GM18508 (cell line): ENCODE data around the gene SLIT3.

Experiments
- ATAC-seq: cut with Tn5 transposase; IDR thresholded peaks from one replicate; pipeline ENCODE4 v1.9.1; 2021; ENCODE audit warnings: moderate number of reproducible peaks; ENCODE audit not compliant: insufficient read depth, unreplicated experiment

Gene SLIT3

GRCh38 chr5:169300468-169301385 lies at the start of gene SLIT3:
TSS of gene SLIT3 (minus strand) at chr5:169301139. CDS start at chr5:169300709, 430 bp downstream.
- no peak for ATAC-seq

- no peak for ATAC-seq
Measured at GRCh38 chr5:169350016-169350415, 49.1 kb upstream of the SLIT3 start.

DNA sequence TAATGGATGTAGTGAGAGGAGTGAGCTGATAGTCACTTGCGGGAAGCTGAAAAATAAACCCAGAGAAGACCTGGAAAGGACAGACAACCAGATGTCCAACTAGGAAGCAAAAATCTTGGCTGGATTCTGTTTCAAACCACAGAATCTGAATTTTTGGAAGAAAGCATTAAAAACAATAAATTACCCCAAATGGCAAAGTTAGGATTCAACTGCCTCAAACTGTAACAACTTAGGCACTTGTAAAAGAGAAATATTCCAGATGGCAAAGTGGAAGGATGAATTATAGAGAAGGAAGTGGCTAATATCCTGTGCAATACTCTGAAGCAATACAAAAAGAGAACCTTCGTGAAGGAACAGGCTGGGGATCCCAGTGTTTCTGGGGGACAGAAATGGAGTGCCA lies 46.8 kb upstream of the SLIT3 start:
- ATAC-seq: no peak

DNA sequence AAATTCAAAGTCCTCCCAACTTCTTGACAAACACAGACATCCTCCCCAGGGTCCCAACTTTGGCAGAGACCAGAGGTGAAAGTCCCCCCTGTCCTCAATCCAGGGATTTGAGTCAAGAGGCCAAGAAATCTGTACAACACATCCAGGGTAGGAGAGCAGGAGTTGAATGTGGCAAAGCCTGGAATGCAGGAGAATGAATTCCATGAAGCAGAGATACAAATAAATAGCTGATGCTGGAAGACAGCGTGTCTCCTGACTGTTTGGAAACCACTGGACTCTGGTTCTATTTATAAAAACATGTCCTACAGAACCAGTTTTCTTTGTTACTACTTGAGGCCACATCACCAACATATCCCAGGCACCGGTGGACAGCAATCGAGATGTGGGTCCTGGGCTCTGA lies 43.7 kb upstream of the SLIT3 start:
- no peak for ATAC-seq

DNA sequence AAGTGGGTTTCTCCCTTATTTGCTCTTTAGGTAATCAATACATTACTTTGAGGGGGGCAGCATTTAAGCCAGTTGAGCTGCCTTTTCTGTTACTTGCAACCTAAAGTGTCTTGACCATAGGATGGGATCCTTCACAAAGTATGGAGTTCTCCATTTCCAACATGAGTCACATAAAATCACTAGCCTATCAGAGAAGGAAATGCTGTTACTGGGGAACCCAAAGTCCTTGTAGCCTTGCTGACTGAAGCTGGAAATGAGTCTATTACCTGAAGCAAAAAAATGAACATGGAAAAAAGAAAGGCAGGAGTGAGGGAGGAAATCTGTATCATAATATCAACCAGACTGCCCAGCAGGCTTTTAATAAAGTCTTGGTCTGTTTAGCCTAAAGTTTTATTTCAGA lies 42.8 kb upstream of the SLIT3 start:
- no peak for ATAC-seq

DNA sequence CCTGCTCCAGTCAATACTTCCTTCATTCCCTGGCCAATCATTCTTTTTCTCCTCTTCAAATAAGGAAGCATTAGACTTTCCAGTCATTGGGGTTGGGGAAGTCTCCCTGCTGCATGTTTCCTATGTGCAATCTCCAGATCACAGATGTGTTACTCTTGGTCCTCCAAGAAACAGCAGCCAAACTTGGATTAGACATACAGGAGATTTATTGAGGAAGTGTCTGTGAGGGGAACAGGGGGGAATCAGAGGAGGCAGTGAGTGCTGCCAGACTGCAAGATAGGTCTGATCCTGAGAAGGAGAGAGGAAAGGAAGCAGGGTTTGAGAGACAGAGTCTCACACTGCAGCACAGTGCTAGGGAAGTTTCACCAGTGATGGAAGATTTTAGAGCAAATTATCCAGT lies 40.6 kb upstream of the SLIT3 start:
- no peak for ATAC-seq

DNA sequence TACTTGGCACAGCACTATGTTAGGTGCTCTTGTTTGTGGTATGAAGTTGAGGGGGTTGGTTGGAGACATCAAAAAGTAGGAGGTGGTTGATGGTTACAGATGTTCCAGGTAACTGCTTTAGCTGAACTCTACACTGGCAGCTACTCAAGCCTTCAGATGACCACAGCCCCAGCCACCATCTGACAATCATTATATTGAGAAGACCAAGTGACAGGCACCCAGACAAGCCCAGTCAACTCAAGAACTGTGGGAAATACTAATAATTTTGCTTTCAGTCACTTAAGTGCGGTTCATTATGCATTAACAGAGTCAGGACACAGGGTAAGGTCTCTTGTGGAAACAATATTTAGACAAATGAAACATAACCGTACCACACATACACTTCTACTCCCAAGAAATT lies 38.9 kb upstream of the SLIT3 start:
- ATAC-seq: peak; percentile 87

DNA sequence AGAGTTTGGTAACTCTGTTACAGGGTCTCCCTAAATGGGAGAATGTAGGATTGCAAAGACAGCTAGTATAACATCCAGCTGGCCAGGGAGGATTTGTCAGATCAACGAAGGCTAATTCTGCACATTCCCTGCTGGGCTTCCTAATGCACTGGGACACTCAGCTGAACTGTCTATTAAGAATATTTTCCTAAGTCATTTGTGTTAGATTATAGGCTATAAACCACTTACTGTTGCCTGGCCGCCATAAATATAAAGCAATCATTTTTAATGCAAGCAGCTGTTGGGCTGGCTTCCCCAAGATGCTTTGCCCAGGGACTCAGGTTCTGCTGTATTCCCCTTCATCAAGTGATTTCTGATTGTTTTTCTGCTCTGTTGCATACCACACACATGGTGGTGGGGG lies 35.3 kb upstream of the SLIT3 start:
- no peak for ATAC-seq

- no peak for ATAC-seq
Measured at GRCh38 chr5:169335806-169336205, 34.9 kb upstream of the SLIT3 start.

DNA sequence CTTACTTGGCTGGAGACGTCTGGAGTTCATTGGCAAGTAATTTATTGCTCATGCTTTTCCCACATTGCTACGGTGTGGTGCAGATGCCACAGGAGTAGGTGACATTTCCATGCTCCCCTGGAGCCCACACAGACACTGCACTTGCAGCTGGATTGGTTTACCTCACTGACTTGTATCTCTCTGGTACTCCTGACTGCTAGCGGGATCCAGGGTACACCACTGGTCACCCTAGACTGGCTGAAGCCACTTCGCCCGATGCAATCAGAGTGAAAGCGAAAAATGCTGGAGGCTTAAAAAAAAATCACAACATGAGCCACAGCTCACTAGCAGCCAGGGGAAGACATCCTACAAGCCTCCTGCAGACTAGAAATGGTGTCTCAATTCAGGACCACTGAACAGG lies 32.6 kb upstream of the SLIT3 start:
- no peak for ATAC-seq

DNA sequence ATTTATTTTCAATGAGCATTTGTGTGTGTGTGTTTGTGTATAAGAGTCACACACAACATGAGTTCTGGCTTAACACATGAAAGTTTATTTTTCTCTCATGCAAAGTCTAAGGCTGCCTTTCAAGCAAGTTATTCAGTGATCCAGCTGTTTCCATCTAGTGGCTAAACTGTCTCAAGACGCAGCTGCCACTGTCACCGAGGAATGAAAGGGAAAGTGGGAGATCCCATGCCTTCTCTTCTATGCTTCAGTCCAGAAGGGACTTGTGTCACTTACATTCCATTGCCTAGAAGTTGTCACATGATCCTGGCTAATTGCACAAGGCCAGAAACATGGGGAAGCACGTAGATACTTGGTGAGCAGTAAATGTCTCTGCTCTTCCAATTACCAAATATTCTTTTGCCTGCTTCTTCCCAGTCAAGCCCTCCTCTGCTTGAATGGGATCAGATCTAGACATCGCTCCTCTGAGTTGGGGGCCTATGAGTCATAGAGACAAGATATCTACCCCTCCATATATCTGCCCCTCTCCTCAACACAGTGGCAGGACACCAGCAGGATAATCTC lies 30.4 kb upstream of the SLIT3 start:
- no peak for ATAC-seq

- ATAC-seq: no peak
Measured at GRCh38 chr5:169328401-169328800, 27.5 kb upstream of the SLIT3 start.

DNA sequence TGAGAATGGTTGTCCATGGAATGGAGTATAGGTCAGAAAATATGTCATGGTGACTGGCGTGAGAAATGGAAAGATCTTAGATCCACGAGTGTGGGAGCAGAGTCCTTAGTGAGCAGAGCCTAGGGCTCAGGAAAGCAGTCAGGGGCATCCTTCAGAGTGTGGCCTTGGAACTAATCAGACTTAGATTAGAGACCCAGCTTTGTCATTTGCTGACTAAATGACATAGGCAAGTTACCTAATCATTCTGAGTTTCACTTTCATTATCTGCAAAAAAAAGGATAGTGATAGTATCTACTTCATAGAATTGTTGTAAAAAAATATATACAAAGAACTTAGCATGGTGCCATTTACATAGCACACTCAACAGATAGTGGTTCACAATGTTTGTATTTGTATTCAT lies 24.3 kb upstream of the SLIT3 start:
- no peak for ATAC-seq

GRCh38 chr5:169318556-169318955 lies 17.6 kb upstream of the SLIT3 start:
- no peak for ATAC-seq

DNA sequence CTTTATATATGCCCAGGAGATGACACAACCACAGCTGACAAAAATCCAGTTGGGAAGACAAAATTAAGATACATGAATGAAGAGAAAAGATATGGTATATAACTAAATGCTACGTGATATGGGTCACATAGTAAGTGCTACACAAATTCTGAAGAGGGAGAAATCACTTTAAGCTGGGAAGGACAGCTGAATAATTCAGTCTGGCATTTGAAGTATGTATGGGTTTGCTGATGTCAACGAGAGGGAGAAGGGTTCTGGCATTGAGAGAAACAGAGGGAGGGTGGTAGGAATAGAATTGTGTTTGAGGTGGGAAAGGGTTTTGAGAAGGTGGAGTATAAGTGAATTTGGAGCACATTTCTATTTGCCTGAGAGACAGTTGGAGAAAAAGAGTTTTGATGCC lies 6.7 kb upstream of the SLIT3 start:
- no peak for ATAC-seq

DNA sequence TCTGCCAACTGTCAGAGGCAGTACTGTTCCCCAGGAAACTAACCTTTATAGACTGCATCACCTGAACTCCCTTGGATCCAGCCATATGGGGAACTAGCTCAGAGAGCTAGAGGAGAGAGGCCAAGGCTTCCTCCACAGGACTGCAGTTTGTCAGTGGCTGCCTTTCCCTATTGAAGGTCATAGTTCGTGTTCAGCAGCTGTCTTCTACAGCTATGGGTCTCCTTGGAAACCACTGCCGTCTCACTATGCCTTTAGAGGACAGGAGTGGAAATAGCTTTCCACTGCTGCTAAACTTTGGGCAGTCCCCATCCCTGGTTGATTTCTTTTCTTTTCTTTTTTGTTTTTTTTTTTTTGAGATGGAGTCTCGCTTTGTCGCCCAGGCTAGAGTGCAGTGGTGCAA lies 4.4 kb upstream of the SLIT3 start:
- ATAC-seq: no peak

DNA sequence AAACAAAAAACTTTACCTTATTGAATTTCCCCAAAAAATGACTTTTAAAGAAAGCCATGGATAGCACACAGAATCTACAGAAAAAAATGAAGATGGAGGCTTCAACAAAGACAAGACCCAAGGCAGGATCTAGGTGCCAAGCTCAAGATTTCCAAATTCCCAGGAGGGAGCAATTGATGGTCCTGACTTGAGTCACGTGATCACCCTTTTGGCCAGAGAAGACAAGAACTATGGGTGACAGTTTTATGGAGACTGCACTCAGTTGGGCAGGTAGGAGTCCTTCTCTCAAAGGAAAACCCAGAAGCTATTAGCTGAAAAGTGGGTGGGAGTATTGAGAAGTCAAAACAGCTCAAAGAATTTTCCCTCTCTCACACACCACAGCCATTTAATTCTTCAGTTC lies 3.2 kb upstream of the SLIT3 start:
- ATAC-seq: no peak

DNA sequence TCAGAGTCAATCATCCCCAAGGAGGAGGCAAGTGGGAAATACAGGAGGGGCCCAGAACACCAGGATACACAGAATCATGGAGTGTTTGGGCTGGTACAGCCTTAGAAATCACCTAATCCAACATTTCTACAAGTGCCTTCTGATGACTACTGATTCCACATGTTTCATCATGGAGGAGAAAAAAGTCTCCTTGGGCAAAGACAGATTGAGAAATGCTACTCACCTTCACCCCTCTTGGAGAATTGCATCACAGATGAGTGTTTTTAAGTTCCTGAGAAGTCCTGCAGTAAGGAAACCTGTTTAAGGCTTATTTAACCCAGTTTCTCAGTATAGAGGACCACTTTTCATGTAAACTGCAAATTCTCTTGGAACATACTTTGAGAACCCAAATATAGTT lies 2.2 kb upstream of the SLIT3 start:
- no peak for ATAC-seq

GRCh38 chr5:169302491-169303118 lies 1.7 kb upstream of the SLIT3 start:
- ATAC-seq: no peak

- no peak for ATAC-seq
Measured at GRCh38 chr5:169301986-169302385, 1.0 kb upstream of the SLIT3 start.

DNA sequence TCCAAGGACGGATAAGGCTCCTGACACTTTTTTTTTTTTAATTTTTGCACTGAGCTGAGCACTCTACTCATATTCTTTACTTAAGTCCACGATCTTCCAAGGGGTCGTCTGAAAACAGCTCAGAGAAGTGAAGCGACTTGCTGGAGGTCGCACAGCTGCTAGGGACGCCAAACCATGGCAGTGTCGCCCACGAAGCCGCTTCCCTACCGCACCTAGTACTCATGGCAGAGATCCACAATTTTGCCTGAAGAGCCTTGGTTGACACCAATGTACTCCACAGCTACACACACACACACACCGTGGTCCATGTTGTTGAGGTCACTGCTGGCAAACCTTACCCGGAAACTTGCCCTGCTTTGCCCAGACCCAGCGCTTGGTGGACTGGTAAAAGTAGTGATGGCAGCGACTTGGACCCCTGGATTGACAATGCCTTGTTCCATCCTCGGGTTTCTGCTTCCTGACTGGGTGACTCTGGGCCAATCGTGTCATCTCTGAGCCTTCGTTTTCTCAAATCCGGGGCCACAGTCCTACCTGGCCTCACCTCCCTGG lies 521 bp upstream of the SLIT3 start:
- no peak for ATAC-seq
